ENCODE measurements around the gene DBI.
"Not testable (repeated sequence)": the region's sequence is repeated elsewhere in the genome, so short reads cannot be mapped to it uniquely, and the experiment has no call there.

Gene DBI

GRCh38 chr2:119364798-119365197 is 2.0 kb upstream of the DBI start:
- in situ Hi-C loops (cut with HindIII; ENCODE audit: low sequenced_read_pairs), result no loop called here

GRCh38 chr2:119365436-119365835 is 1.3 kb upstream of the DBI start:
- in situ Hi-C loops (cut with HindIII; ENCODE audit: low sequenced_read_pairs), result no loop called here

- in situ Hi-C loops (cut with HindIII; ENCODE audit: low sequenced_read_pairs), result no loop called here
These were observed 572 bp upstream of the DBI start for GRCh38 chr2:119366161-119366648.

GRCh38 chr2:119367472-119368099 is 809 bp downstream of the DBI start:
- in situ Hi-C loops (cut with HindIII; ENCODE audit: low sequenced_read_pairs), result no loop called here

- in situ Hi-C loops (cut with HindIII; ENCODE audit: low sequenced_read_pairs), result no loop called here
These were observed 3.1 kb downstream of the DBI start for GRCh38 chr2:119369845-119370244.

GRCh38 chr2:119371111-119371510 is 4.3 kb downstream of the DBI start:
- in situ Hi-C loops (cut with HindIII; ENCODE audit: low sequenced_read_pairs), result no loop called here

GRCh38 chr2:119372778-119373568 is 6.2 kb downstream of the DBI start:
- in situ Hi-C loops (cut with HindIII; ENCODE audit: low sequenced_read_pairs), result no loop called here

GRCh38 chr2:119373907-119374745 is 7.3 kb downstream of the DBI start:
- in situ Hi-C loops (cut with HindIII; ENCODE audit: low sequenced_read_pairs), result not testable (repeated sequence)

- in situ Hi-C loops (cut with HindIII; ENCODE audit: low sequenced_read_pairs), result not testable (repeated sequence)
These were observed 9.6 kb downstream of the DBI start for GRCh38 chr2:119376406-119376805.

GRCh38 chr2:119376810-119377209 is 10.0 kb downstream of the DBI start:
- in situ Hi-C loops (cut with HindIII; ENCODE audit: low sequenced_read_pairs), result no loop called here

- in situ Hi-C loops (cut with HindIII; ENCODE audit: low sequenced_read_pairs), result no loop called here
These were observed 10.7 kb downstream of the DBI start for GRCh38 chr2:119377294-119377992.

- in situ Hi-C loops (cut with HindIII; ENCODE audit: low sequenced_read_pairs), result no loop called here
These were observed 11.2 kb downstream of the DBI start for GRCh38 chr2:119377993-119378345.

- in situ Hi-C loops (cut with HindIII; ENCODE audit: low sequenced_read_pairs), result no loop called here
These were observed 11.8 kb downstream of the DBI start for GRCh38 chr2:119378566-119378965.

- in situ Hi-C loops (cut with HindIII; ENCODE audit: low sequenced_read_pairs), result no loop called here
These were observed 16.8 kb downstream of the DBI start for GRCh38 chr2:119383410-119384140.

- in situ Hi-C loops (cut with HindIII; ENCODE audit: low sequenced_read_pairs), result no loop called here
These were observed 18.2 kb downstream of the DBI start for GRCh38 chr2:119384971-119385370.

- in situ Hi-C loops (cut with HindIII; ENCODE audit: low sequenced_read_pairs), result no loop called here
These were observed 18.7 kb downstream of the DBI start for GRCh38 chr2:119385466-119385865.

- in situ Hi-C loops (cut with HindIII; ENCODE audit: low sequenced_read_pairs), result no loop called here
These were observed 20.8 kb downstream of the DBI start for GRCh38 chr2:119387381-119388129.

GRCh38 chr2:119389615-119390306 is 23.0 kb downstream of the DBI start:
- in situ Hi-C loops (cut with HindIII; ENCODE audit: low sequenced_read_pairs), result no loop called here

Measured in DLD1 (cell line).